ENCODE data around the gene KDM6A. TPM values are rescaled to one million over a fixed set of nuclear protein-coding genes. Genes with fewer than 3 reads are reported as not detected.
A peak's percentile ranks its signal among the peaks of the same experiment; 100 is the strongest.

KDM6A gene
- total and polyA plus RNA-seq, 2 of the 13 experiments (the other 11 are each of a cell fraction or from before 2014, with no cell fraction given): 16.7 to 18.2 TPM

DNA sequence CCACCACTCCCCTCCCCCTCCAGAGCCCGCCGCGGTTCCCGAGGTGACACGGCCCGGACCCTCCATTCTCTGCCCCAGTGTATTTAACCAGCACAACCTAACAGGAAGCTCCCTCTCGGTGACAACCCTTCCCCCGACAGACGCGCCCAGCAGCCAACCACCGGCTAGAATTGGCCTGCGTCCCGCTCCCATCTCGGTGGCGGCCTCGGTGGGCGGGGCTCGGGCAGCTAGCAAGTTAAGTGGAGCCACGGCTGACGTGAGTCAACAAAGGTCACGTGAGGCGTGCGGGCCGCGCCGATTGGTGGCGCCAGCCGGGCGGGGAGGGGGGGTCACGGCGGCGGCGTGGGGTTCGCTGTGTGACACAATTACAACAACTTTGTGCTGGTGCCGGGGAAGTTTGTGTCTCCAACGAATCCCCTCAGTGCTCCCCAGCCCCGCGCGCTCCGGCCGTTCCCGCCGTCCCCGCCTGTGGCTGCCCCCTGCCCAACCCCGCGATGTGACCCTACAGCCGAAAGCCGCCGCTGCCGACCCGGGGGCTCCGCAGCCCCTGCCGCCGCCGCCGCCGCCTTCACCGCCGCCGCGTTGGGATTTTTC lies at the start of gene KDM6A (continued):
- TF ChIP-seq FOXK1 (CRISPR knock-in tag; IDR thresholded peaks at IDR 0.05; ENCODE audit: borderline replicate concordance, low read depth) (peak; percentile 81; the same call in 1 of the 2 replicates), SIX1 (CRISPR knock-in tag; IDR thresholded peaks at IDR 0.05; ENCODE audit: borderline replicate concordance) (no peak), HMG20B (CRISPR knock-in tag; conservative IDR thresholded peaks at IDR 0.05) (no peak), ZNF101 (CRISPR knock-in tag; IDR thresholded peaks at IDR 0.05; ENCODE audit: borderline replicate concordance, low read depth) (no peak), IRF1 (CRISPR knock-in tag; IDR thresholded peaks at IDR 0.05; ENCODE audit: low read depth) (no peak), ZNF607 (CRISPR knock-in tag; IDR thresholded peaks at IDR 0.05; ENCODE audit: borderline replicate concordance) (no peak), SP1 (IDR thresholded peaks at IDR 0.05) (no peak), SP1 (CRISPR knock-in tag; IDR thresholded peaks at IDR 0.05) (no peak), MXI1 (IDR thresholded peaks at IDR 0.05; ENCODE audit: borderline replicate concordance, low read depth, low read length) (no peak), NKX3-1 (CRISPR knock-in tag; IDR thresholded peaks at IDR 0.05) (no peak), ZIK1 (CRISPR knock-in tag; IDR thresholded peaks at IDR 0.05; ENCODE audit: borderline replicate concordance, low read depth) (no peak), AGO1 (IDR thresholded peaks at IDR 0.05; ENCODE audit: low read depth, low read length, poor library complexity, severe bottlenecking) (peak; percentile 5), PBX3 (CRISPR knock-in tag; IDR thresholded peaks at IDR 0.05; ENCODE audit: borderline replicate concordance) (no peak), ZNF784 (CRISPR knock-in tag; IDR thresholded peaks at IDR 0.05; ENCODE audit: borderline replicate concordance) (0 out of 2 replicates have a peak, but pooled peaks have one; percentile 29), HDAC1 (CRISPR knock-in tag; IDR thresholded peaks at IDR 0.05) (peak; percentile 35; the same call in 1 of the 2 replicates), SOX5 (CRISPR knock-in tag; IDR thresholded peaks at IDR 0.05; ENCODE audit: borderline replicate concordance) (peak; percentile 10; the same call in 1 of the 2 replicates), SP2 (CRISPR knock-in tag; IDR thresholded peaks at IDR 0.05) (peak; percentile 91), ZMYM4 (CRISPR knock-in tag; IDR thresholded peaks at IDR 0.05) (peak; percentile 78; the same call in 1 of the 2 replicates), RBM22 (optimal IDR thresholded peaks at IDR 0.05; ENCODE audit: low read length) (no peak), TAF1 (CRISPR knock-in tag; IDR thresholded peaks at IDR 0.05) (0 out of 2 replicates have a peak, but pooled peaks have one; percentile 11), MEIS2 (CRISPR knock-in tag; IDR thresholded peaks at IDR 0.05) (no peak), CREB1 (IDR thresholded peaks at IDR 0.05) (peak; percentile 86), CREB1 (CRISPR knock-in tag; IDR thresholded peaks at IDR 0.05) (peak; percentile 93), JARID2 (CRISPR knock-in tag; IDR thresholded peaks at IDR 0.05; ENCODE audit: insufficient replicate concordance) (no peak), IKZF4 (CRISPR knock-in tag; IDR thresholded peaks at IDR 0.05; ENCODE audit: borderline replicate concordance, low read depth, not compliant biosample characterization) (no peak), SP140L (CRISPR knock-in tag; IDR thresholded peaks at IDR 0.05; ENCODE audit: borderline replicate concordance) (no peak)
- TF ChIP-seq, protein P1, sequence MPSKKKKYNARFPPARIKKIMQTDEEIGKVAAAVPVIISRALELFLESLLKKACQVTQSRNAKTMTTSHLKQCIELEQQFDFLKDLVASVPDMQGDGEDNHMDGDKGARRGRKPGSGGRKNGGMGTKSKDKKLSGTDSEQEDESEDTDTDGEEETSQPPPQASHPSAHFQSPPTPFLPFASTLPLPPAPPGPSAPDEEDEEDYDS (CRISPR knock-in tag; IDR thresholded peaks at IDR 0.05): peak; percentile 89
- TF ChIP-seq, protein P2, sequence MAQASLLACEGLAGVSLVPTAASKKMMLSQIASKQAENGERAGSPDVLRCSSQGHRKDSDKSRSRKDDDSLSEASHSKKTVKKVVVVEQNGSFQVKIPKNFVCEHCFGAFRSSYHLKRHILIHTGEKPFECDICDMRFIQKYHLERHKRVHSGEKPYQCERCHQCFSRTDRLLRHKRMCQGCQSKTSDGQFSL (CRISPR knock-in tag; IDR thresholded peaks at IDR 0.05): no peak
